ENCODE data around the gene ARHGAP10. TPM values are rescaled to one million over a fixed set of nuclear protein-coding genes. Genes with fewer than 3 reads are reported as not detected.

Gene ARHGAP10
- total RNA-seq, 2 experiments from 2014 or later, result 5.8 to 6.1 TPM

DNA sequence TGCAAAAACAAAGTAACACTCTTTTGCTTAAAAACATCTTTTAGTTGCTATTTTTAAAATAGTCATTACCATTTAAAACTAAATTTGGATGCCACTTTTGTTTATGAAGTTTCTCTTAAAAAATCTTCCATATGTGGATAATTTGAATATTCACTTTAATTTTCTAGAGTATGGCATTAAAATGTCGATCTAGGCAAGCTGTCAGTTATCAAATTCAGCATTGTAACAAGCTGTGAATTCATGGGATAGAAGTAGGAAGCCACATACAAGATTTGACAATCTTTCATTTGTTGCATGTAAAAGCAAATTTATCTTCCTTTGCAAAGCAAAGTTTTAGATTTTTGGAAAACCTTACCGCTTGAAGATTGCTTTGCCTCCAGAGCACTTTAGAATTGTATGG, 191.5 kb downstream of the ARHGAP10 start:
- DNase-seq, result no peak
- no peaks in the 10 kb centered on the region for H3K9me3 Mint-ChIP-seq
- no peak overlapping the region for H3K4me3 Mint-ChIP-seq

DNA sequence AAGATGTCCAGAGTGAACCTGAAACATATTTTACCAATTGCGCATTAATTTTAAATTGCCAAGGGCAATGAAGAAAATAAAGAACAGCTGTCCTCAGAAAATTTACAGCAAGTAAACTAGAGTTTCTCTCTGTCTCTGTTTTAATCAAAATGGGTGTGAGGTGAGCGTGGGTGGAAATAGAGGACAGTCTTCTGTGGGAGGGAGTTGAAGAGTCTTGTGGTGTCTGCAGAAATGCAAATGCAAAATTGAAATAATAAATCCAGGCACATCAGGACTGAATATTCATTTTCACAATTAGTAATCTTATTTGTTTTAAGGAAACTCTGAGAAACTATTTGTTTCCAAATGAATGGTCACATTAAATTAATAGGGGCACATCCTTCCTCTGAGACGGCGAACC, 192.0 kb downstream of the ARHGAP10 start:
- peaks cover 3% of the 10 kb centered on the region for H3K4me1 Mint-ChIP-seq
- H3K4me3 Mint-ChIP-seq, result no peak overlapping the region
- no peak overlapping the region for H3K27ac Mint-ChIP-seq
- H3K36me3 Mint-ChIP-seq, result no peaks in the 10 kb centered on the region
- DNase-seq, result no peak
- no peaks in the 10 kb centered on the region for H3K9me3 Mint-ChIP-seq
- no peaks in the 10 kb centered on the region for H3K27me3 Mint-ChIP-seq

More for the DNA sequence above, 191.5 kb downstream of the ARHGAP10 start:
- Mint-ChIP-seq H3K27ac (no peak overlapping the region), H3K27me3 (no peaks in the 10 kb centered on the region), H3K4me1 (peaks cover 3% of the 10 kb centered on the region), H3K36me3 (no peaks in the 10 kb centered on the region)

DNA sequence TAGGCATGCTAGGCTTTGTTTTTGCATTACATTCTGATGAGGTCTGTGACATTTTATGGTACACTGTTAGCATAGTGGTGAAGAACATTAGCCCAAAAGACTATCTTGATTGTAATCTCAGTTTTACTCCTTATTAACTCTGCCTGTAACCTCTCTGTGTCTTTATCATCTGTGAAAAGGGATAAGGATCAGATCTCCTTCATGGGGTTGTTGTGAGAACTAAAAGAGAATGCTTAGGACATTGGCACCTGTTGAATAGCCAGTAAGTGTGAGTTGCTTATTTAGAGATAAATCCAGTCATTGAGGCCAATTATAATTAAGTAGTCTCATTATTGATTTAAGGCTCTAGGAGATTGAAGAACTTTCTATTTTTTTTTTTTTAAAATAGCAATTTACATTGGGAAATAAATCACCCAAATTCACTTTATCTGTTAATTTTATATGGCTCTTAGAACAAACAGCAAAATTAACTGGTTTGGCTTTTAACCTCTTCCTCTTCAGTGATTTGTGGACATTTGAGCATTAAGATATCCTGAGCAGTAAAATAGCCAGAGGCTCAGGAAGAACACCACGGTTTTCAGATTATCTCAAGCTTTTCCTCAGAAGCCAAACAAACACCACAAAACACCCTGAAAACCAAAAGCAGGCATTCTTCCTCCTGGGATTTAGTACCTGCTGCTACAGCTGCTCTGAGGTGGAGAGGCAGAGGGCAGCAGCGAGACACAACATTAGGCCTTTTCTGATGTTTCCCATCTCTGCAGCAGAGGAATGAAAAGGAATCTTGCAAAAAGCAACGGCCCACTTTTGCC, 192.9 kb downstream of the ARHGAP10 start:
- H3K4me3 Mint-ChIP-seq, result no peak overlapping the region
- no peaks in the 10 kb centered on the region for H3K27me3 Mint-ChIP-seq
- no peaks in the 10 kb centered on the region for H3K9me3 Mint-ChIP-seq
- peaks cover 3% of the 10 kb centered on the region for H3K4me1 Mint-ChIP-seq
- H3K36me3 Mint-ChIP-seq, result no peaks in the 10 kb centered on the region
- H3K27ac Mint-ChIP-seq, result no peak overlapping the region
- no peak for DNase-seq

DNA sequence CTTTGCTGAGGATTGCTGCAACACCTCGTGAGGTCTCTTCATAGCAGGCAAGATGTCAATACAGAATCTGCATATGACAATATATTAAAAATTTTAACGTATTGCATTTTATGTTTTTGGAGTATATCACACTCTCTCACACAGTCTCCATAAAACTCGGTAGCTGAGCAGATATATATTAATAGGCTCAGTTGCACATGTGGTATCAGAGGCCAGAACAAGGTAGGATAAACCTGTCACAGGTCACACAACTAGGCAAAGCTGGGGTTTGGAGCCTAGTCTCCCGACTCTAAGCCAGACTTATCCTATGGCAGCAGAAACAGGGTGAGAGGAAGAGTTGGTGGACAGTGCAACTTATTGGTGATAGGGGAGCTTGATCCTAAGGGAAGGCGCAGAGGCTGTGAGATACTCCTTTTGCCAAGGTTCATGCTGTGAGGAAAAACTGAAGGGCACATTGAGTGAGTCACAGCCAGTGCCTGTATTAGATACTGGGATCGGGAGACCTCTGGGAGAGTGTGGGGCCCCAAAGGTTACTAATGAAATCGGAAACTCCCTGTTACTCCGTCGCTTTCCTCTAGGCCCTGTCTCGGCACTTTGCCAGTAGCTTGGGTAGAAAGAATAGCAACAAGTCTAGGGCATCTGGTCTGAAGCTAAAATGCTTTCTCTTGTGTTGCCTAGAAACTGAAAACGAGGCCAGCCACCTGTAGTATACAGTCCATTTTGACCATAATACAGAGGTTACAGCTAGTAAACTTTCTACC, 195.7 kb downstream of the ARHGAP10 start:
- H3K27me3 Mint-ChIP-seq, result no peaks in the 10 kb centered on the region
- H3K27ac Mint-ChIP-seq, result no peak overlapping the region
- no peak overlapping the region for H3K4me3 Mint-ChIP-seq
- H3K4me1 Mint-ChIP-seq, result peaks cover 3% of the 10 kb centered on the region
- peaks cover 6% of the 10 kb centered on the region for H3K36me3 Mint-ChIP-seq
- no peak for DNase-seq
- no peaks in the 10 kb centered on the region for H3K9me3 Mint-ChIP-seq

DNA sequence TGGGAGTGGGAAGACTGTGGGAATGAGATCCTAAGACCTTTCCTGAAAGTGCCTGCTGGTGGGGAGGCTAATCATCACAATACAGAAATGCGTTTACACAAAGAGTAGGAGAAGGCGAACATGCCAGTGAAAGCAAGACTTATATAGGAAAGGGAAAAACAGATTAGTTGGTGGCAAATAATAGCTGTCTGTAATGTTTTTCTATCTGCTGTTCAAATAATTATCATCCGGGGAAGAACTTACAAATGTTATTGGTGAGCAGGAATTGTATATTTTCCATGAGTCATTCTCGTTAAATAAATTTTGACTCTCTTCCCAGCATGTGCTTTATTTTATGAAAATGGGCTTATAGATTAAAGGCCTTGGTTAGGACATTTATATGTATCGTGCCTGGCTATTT, 196.5 kb downstream of the ARHGAP10 start:
- no peak for DNase-seq
- Mint-ChIP-seq H3K27ac (no peak overlapping the region), H3K9me3 (no peaks in the 10 kb centered on the region), H3K36me3 (peaks cover 6% of the 10 kb centered on the region), H3K27me3 (no peaks in the 10 kb centered on the region), H3K4me3 (no peak overlapping the region), H3K4me1 (peaks cover 3% of the 10 kb centered on the region)

DNA sequence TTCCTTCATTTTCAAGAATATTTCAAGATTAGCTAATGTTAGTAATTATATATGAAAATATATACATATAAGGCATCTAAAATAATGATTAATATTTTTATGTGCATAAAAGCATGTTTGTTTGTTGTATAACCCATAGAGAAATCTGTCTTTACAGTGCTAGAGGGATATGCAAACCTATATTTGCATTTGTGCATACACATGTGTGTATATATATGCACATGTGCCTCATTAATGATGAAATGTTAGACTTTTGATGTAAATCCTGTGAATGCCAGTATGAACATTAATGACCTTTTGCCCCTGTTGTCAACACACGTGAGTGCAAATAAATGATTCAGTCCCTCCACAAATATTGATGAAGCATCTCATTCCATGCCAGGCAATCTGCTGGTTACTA, 197.9 kb downstream of the ARHGAP10 start:
- Mint-ChIP-seq H3K4me1 (no peaks in the 10 kb centered on the region), H3K4me3 (no peak overlapping the region), H3K27ac (no peak overlapping the region), H3K36me3 (peaks cover 6% of the 10 kb centered on the region), H3K9me3 (no peaks in the 10 kb centered on the region), H3K27me3 (no peaks in the 10 kb centered on the region)
- no peak for DNase-seq

DNA sequence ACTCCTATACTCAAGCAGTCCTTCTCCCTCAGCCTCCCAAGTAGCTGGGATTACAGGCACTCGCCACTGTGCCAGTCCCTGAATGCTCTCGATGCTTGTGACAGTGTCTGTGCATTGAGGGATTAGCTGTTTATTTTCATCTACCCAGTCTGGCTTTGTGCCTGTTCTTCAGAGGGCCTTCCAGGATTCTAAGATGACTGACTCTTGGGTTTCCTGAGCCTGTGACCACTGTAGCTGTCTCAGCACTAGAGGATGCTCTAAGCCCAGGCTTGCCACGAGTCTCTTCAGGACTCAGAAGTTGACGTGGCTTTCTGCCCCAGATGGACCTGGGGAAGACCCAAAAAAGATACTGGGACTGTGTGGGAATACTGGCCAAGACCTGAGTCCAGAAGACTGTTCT, 201.4 kb downstream of the ARHGAP10 start:
- DNase-seq, result no peak
- no peaks in the 10 kb centered on the region for H3K9me3 Mint-ChIP-seq

DNA sequence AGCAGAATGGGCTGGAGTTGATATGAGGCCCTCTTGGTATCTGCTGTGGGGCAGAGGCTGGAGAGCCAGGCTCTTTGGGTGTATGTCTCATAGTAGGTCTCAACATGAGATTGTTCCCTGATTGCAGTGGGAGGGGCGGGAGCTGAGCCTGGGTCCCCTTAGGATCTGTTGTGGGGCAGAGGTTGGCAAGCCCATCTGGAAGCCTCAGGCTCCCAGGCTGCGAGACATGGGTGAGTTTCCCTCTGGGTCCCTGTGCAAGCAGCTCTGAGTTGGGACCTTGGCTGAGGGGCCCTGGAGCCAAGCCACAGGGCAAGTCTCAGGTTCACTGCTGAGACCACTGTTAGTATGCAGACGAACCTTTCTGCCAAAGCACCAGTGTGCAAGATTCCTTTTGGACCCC, 201.9 kb downstream of the ARHGAP10 start:
- H3K36me3 Mint-ChIP-seq, result peaks cover 6% of the 10 kb centered on the region
- no peaks in the 10 kb centered on the region for H3K4me1 Mint-ChIP-seq
- H3K27me3 Mint-ChIP-seq, result no peaks in the 10 kb centered on the region
- DNase-seq, result no peak
- H3K9me3 Mint-ChIP-seq, result no peaks in the 10 kb centered on the region
- no peak overlapping the region for H3K4me3 Mint-ChIP-seq
- no peak overlapping the region for H3K27ac Mint-ChIP-seq

More for the DNA sequence above, 201.4 kb downstream of the ARHGAP10 start:
- Mint-ChIP-seq H3K27me3 (no peaks in the 10 kb centered on the region), H3K36me3 (peaks cover 6% of the 10 kb centered on the region), H3K27ac (no peak overlapping the region), H3K4me3 (no peak overlapping the region), H3K4me1 (no peaks in the 10 kb centered on the region)

DNA sequence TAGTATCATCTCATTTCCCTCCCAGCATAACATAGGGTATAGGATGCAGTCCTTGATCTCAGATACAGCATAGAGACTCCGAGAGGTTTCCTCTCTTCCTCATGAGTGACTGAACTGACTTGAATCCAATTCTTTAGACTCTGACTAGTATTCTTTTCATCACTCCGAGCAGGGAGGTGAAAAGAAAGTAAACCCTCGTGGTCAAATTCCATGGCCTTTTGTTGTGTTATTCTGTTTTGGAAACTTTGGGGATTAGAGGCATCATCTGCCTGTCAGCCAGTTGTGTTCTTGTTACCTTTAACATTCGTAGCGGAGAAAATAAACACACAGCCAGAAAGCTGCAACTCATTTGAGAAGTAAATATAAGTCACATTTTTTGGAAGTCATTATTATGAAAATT, 206.6 kb downstream of the ARHGAP10 start:
- Mint-ChIP-seq H3K9me3 (no peaks in the 10 kb centered on the region), H3K4me1 (peaks cover 12% of the 10 kb centered on the region), H3K27ac (no peak overlapping the region), H3K4me3 (no peak overlapping the region), H3K36me3 (no peaks in the 10 kb centered on the region), H3K27me3 (no peaks in the 10 kb centered on the region)
- DNase-seq, result no peak

DNA sequence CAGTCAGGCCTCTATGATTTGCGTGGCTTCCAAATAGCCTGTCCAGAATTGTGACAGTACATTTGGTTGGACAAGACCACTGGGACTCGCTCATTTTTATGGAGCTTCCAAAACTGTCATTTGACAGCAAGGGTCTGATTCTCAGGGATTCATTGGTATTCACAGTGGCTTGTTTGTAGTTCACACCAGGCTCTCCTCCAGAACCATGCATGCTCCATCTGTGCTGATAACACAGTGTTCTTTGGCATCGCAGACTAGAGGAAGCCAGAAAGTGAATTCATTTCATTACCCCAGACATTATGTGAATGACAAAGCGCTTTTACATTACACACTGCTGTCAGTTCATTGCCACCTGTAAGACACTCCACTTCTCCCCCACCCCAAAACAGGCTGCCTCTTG, 208.3 kb downstream of the ARHGAP10 start:
- H3K4me1 Mint-ChIP-seq, result peaks cover 23% of the 10 kb centered on the region
- DNase-seq, result no peak
- H3K4me3 Mint-ChIP-seq, result no peak overlapping the region
- no peak overlapping the region for H3K27ac Mint-ChIP-seq
- peaks cover 7% of the 10 kb centered on the region for H3K36me3 Mint-ChIP-seq
- H3K9me3 Mint-ChIP-seq, result no peaks in the 10 kb centered on the region
- no peaks in the 10 kb centered on the region for H3K27me3 Mint-ChIP-seq

DNA sequence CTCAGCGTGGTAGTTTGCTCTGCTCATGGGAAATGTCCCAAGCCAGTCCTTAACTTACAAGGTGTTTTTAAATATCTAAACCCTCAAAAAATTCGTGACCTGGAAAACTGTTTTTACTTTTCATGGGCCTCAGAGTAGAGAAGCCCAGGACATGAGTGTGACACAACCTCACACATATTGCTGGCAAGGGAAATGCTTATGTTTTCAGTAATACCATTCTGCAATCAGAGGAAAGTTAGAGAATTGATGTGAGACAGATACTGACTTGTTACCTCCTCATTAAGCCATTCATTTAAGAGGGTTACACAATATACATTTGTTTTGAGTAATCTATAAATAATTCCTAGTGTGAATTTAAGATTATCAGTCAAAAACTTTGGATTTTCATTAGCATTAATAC, 209.5 kb downstream of the ARHGAP10 start:
- Mint-ChIP-seq H3K9me3 (no peaks in the 10 kb centered on the region), H3K4me1 (peaks cover 23% of the 10 kb centered on the region), H3K36me3 (peaks cover 8% of the 10 kb centered on the region), H3K4me3 (no peak overlapping the region), H3K27ac (no peak overlapping the region), H3K27me3 (no peaks in the 10 kb centered on the region)
- DNase-seq, result no peak

DNA sequence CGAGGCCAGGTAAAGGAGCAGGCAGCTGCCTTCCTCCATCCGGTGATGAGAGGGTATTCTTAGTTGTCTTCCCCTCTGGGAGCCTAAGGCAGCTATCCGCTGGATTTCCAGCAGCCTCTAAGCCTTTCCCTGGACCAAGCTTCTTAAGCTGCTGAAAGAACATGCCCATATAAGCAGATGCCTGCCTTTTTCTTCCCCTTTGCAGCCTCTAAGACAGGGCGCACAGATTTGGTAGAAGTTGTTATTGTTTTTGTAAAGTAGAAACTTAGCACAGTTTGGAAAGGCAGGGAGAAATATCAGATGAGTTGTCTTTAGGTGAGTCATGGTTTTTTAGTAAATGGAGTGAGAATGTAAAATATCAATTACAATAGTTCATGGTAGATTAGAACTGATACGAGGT, 210.8 kb downstream of the ARHGAP10 start:
- no peak overlapping the region for H3K4me3 Mint-ChIP-seq
- no peaks in the 10 kb centered on the region for H3K9me3 Mint-ChIP-seq
- H3K4me1 Mint-ChIP-seq, result peaks cover 23% of the 10 kb centered on the region
- no peak for DNase-seq
- no peak overlapping the region for H3K27ac Mint-ChIP-seq
- H3K36me3 Mint-ChIP-seq, result peaks cover 17% of the 10 kb centered on the region
- no peaks in the 10 kb centered on the region for H3K27me3 Mint-ChIP-seq

DNA sequence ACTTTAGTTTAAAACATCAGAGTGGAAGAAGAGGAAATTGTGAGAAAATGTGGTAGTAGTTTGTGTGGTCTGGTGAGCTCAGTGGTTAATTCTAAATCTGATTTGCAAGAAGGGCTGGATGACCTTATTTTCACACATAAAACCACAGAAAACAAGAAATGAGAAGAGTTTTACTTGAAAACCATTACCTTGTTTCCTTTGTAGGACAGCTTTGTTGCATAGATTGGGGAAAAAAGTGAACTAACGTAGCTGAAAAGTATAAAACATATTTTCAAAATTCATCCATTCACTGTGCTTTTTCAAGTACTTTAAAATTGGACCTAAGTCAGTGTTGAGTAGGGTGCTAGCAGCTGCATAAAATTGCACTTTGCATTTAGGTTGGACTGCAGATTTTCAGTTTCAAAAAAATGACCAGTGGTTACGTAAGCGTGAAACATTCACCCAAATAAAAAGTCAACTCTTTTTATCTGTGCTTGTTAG, 211.3 kb downstream of the ARHGAP10 start:
- H3K4me3 Mint-ChIP-seq, result no peak overlapping the region
- H3K27ac Mint-ChIP-seq, result no peak overlapping the region
- H3K9me3 Mint-ChIP-seq, result no peaks in the 10 kb centered on the region
- H3K36me3 Mint-ChIP-seq, result peaks cover 20% of the 10 kb centered on the region
- peaks cover 23% of the 10 kb centered on the region for H3K4me1 Mint-ChIP-seq
- H3K27me3 Mint-ChIP-seq, result no peaks in the 10 kb centered on the region
- no peak for DNase-seq

DNA sequence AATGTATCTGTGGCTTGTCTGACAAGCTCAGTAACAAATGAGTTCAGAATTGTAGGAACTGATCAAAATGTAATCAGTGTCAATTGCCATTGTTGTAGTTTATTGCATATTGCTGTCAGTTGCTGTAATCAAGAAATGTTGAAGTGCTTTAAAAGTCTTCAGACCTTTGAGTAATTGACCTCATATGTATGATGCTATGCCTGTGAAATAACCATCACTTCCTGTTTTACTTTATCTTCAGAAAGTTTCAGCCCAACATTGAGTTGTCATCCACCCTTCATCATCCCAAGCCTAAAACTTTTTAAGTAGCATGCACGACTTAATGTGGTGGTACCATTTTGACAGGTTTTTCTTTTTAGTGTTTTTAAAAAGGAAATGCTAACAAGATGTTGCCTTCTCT, 212.4 kb downstream of the ARHGAP10 start:
- Mint-ChIP-seq H3K9me3 (no peaks in the 10 kb centered on the region), H3K4me1 (peaks cover 23% of the 10 kb centered on the region), H3K4me3 (no peak overlapping the region), H3K36me3 (peaks cover 24% of the 10 kb centered on the region), H3K27ac (no peak overlapping the region), H3K27me3 (no peaks in the 10 kb centered on the region)
- no peak for DNase-seq

DNA sequence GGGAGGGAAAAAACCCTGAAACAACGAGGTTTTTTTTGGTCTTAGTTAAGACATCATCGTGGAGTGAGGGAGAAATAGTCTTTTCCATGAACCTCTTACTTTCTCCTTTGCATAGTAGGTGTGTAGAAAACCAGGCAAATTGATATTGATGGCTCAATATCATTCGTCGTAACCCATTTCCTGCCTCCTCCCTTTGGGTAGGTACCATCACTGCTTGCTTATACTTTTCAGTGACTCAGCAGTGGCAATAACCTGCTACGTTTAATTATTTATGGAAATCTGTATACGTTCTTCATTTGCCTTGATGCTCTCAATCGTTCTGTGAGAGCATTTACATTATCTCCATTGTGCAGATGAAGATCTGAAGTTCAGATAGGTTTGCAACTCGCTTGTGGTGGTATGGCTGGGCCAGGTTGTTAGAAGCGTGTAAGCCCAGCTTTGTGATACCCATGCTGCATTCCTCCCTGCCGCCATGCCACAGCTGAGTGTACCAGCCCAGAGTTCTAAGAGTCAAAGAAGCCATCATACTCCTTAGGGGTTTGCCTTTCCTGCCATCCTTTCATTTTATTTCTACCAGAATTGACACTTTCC, 212.9 kb downstream of the ARHGAP10 start:
- H3K27ac Mint-ChIP-seq, result no peak overlapping the region

More for the DNA sequence above, 212.9 kb downstream of the ARHGAP10 start:
- no peaks in the 10 kb centered on the region for H3K9me3 Mint-ChIP-seq
- peaks cover 24% of the 10 kb centered on the region for H3K36me3 Mint-ChIP-seq
- H3K4me1 Mint-ChIP-seq, result peaks cover 23% of the 10 kb centered on the region
- H3K27me3 Mint-ChIP-seq, result no peaks in the 10 kb centered on the region
- DNase-seq, result no peak
- H3K4me3 Mint-ChIP-seq, result no peak overlapping the region

Measured in activated naive CD8-positive, alpha-beta T cell treated with anti-CD3 and anti-CD28 coated beads for 36 hours (primary cell).